ENCODE results near the gene VPS4A. TPM values are rescaled to one million over a fixed set of nuclear protein-coding genes. Genes with fewer than 3 reads are reported as not detected.

VPS4A gene
- total RNA-seq, 1 experiment from 2014 or later = 42.2 TPM

GRCh38 chr16:69348222-69348621 lies 37.1 kb downstream of the VPS4A start:
- Histone ChIP-seq H4K20me1 (ENCODE audit: insufficient read depth) (no peaks in the 10 kb centered on the region; the same call in 1 of the 2 replicates), H3K9me2 (ENCODE audit: insufficient read depth) (no peaks in the 10 kb centered on the region), H3K27ac (ENCODE audit: low read depth, low read length) (no peak overlapping the region), H3K4me1 (ENCODE audit: control insufficient read depth in 1 of 2, insufficient read depth in 2 of 2, low read length in 2 of 2) (peaks cover 0 to 10% of the 10 kb centered on the region in 2 experiments; a peak in 2 of 4 replicates), H3K79me2 (ENCODE audit: insufficient read depth, low read length) (peaks cover 10% of the 10 kb centered on the region), H3K27me3 (ENCODE audit: insufficient read depth, low read length) (no peaks in the 10 kb centered on the region), H3K4me3 (replicated peaks in 1 of 2; ENCODE audit: low read depth in 1 of 2, low read length in 2 of 2) (no peak overlapping the region), H3K4me2 (ENCODE audit: low read length) (no peak overlapping the region), H3K9ac (ENCODE audit: low read length) (no peak overlapping the region), H3K36me3 (ENCODE audit: control insufficient read depth in 1 of 2, insufficient read depth in 2 of 2, low read length in 2 of 2) (peaks cover 9 to 16% of the 10 kb centered on the region in 2 experiments; a peak in 2 of 4 replicates), H3K9me3 (ENCODE audit: control insufficient read depth in 1 of 2, insufficient read depth in 1 of 2, low read depth in 1 of 2, low read length in 2 of 2) (no peaks in the 10 kb centered on the region), H2AFZ (ENCODE audit: low read depth, low read length, poor library complexity, severe bottlenecking) (no peak overlapping the region)
- POLR2A ChIA-PET = interaction anchor here (0.6 kb wide), 1 partner anchor 379 kb away, joined by 3 read pairs; no protein-coding TSS in a partner anchor
- ATAC-seq = no peak
- BruUV-seq (replicated peaks) = no TSS peak
- CTCF ChIA-PET = no interaction called here
- TF ChIP-seq REST (IDR thresholded peaks at IDR 0.05; ENCODE audit: low read depth) = no peak
- TF ChIP-seq EZH2 (IDR thresholded peaks at IDR 0.05) = no peak
- no peak for TF ChIP-seq SIN3A (IDR thresholded peaks at IDR 0.05; ENCODE audit: low read depth)
- no peak for TF ChIP-seq CBX3 (IDR thresholded peaks at IDR 0.05; ENCODE audit: low read depth)
- TF ChIP-seq SP1 (IDR thresholded peaks at IDR 0.05; ENCODE audit: low read depth) = no peak
- no peak for TF ChIP-seq JUND (IDR thresholded peaks at IDR 0.05)
- no peak for TF ChIP-seq ZFX (IDR thresholded peaks at IDR 0.05)
- no peak for TF ChIP-seq SRF (IDR thresholded peaks at IDR 0.05; ENCODE audit: low read depth)
- TF ChIP-seq CTCF (IDR thresholded peaks at IDR 0.05 in 2 of 3, conservative IDR thresholded peaks at IDR 0.05 in 1 of 3; ENCODE audit: borderline replicate concordance in 1 of 3, insufficient read depth in 1 of 3, low read depth in 2 of 3, low read length in 2 of 3) = no peak
- TF ChIP-seq EGR1 (IDR thresholded peaks at IDR 0.05; ENCODE audit: low read depth) = no peak
- no peak for TF ChIP-seq POLR2A (IDR thresholded peaks at IDR 0.05; ENCODE audit: borderline replicate concordance, extremely low read depth, insufficient read depth, insufficient read length)
- TF ChIP-seq MAX (IDR thresholded peaks at IDR 0.05) = no peak
- no peak for TF ChIP-seq YY1 (IDR thresholded peaks at IDR 0.05; ENCODE audit: extremely low read depth, insufficient replicate concordance, low read depth, low read length)
- TF ChIP-seq ZNF274 (IDR thresholded peaks at IDR 0.05; ENCODE audit: low read depth, low read length) = no peak
- no peak for TF ChIP-seq POLR2AphosphoS5 (IDR thresholded peaks at IDR 0.05; ENCODE audit: low read depth, low read length)
- no peak for TF ChIP-seq EZH2phosphoT487 (IDR thresholded peaks at IDR 0.05; ENCODE audit: borderline replicate concordance)
- TF ChIP-seq ELF1 (IDR thresholded peaks at IDR 0.05; ENCODE audit: borderline replicate concordance, low read depth) = no peak
- TF ChIP-seq ATF3 (IDR thresholded peaks at IDR 0.05) = no peak
- no peak for DNase-seq (ENCODE audit: low read depth, low spot score)
- intact Hi-C loops (cut with micrococcal nuclease) = no loop called here
- RAD21 ChIA-PET (ENCODE audit: low non-redundant PET in 1 of 2, low total read pairs in 2 of 2, uncharacterized antibody in 2 of 2, unreplicated experiment in 2 of 2) = no interaction called here

All from HCT116 (cell line).